Glutamatergic neuron (in vitro differentiated cells): ENCODE data around the gene AUTS2. TPM values are rescaled to one million over a fixed set of nuclear protein-coding genes. Genes with fewer than 3 reads are reported as not detected.
A peak's percentile ranks its signal among the peaks of the same experiment; 100 is the strongest.

Experiments used
- DNase-seq: peaks from one replicate; pipeline ENCODE4 v3.0.0; 2022
- H3K27ac Mint-ChIP-seq: one replicate; pipeline ENCODE4 v1.8.0; 2020; ENCODE audit warnings: mild to moderate bottlenecking, mixed read lengths, inconsistent platforms; ENCODE audit not compliant: unreplicated experiment
- H3K27me3 Mint-ChIP-seq: one replicate; pipeline ENCODE4 v1.8.0; 2020; ENCODE audit warnings: mild to moderate bottlenecking, moderate library complexity, mixed read lengths, inconsistent platforms; ENCODE audit not compliant: unreplicated experiment
- H3K36me3 Mint-ChIP-seq: one replicate; pipeline ENCODE4 v1.8.0; 2020; ENCODE audit warnings: mild to moderate bottlenecking, mixed read lengths, inconsistent platforms; ENCODE audit not compliant: unreplicated experiment
- H3K4me1 Mint-ChIP-seq: one replicate; pipeline ENCODE4 v1.8.0; 2020; ENCODE audit warnings: mild to moderate bottlenecking, low read depth, mixed read lengths, inconsistent platforms; ENCODE audit not compliant: unreplicated experiment
- H3K4me3 Mint-ChIP-seq: one replicate; pipeline ENCODE4 v1.8.0; 2020; ENCODE audit warnings: mild to moderate bottlenecking, mixed read lengths, inconsistent platforms; ENCODE audit not compliant: unreplicated experiment
- H3K9me3 Mint-ChIP-seq: one replicate; pipeline ENCODE4 v1.8.0; 2020; ENCODE audit warnings: mild to moderate bottlenecking, moderate library complexity, mixed read lengths, inconsistent platforms; ENCODE audit not compliant: unreplicated experiment
- total RNA-seq: library from RNA; stranded (reverse); fragmentation: NEBNext Ultra II Directional; extraction: Animal tissue kit (Norgen Biotek cat#: 25700); gene quantifications from one replicate; pipeline ENCODE4 v1.2.1, GENCODE V29; 2021; ENCODE audit not compliant: unreplicated experiment
- TF ChIP-seq, protein P1 (sequence below): fragments of 200-600 bp; sonication (generic); IDR thresholded peaks from one replicate; pipeline ENCODE4 v1.5.0; 2021; ENCODE audit not compliant: partially characterized antibody, unreplicated experiment

Gene AUTS2
- total RNA-seq, 1 donor from 2014 or later, result 300 TPM

GRCh38 chr7:70416347-70416985, 818.2 kb downstream of the AUTS2 start:
- TF ChIP-seq, protein P1, sequence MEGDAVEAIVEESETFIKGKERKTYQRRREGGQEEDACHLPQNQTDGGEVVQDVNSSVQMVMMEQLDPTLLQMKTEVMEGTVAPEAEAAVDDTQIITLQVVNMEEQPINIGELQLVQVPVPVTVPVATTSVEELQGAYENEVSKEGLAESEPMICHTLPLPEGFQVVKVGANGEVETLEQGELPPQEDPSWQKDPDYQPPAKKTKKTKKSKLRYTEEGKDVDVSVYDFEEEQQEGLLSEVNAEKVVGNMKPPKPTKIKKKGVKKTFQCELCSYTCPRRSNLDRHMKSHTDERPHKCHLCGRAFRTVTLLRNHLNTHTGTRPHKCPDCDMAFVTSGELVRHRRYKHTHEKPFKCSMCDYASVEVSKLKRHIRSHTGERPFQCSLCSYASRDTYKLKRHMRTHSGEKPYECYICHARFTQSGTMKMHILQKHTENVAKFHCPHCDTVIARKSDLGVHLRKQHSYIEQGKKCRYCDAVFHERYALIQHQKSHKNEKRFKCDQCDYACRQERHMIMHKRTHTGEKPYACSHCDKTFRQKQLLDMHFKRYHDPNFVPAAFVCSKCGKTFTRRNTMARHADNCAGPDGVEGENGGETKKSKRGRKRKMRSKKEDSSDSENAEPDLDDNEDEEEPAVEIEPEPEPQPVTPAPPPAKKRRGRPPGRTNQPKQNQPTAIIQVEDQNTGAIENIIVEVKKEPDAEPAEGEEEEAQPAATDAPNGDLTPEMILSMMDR, result no peak
- Mint-ChIP-seq H3K4me3 (peak overlapping the region; percentile 77), H3K9me3 (peaks cover 19% of the 10 kb centered on the region), H3K36me3 (no peaks in the 10 kb centered on the region), H3K27ac (peak overlapping the region; percentile 98), H3K27me3 (peaks cover 11% of the 10 kb centered on the region), H3K4me1 (peaks cover 63% of the 10 kb centered on the region)
- peak; percentile 78 for DNase-seq

- peak; percentile 64 for DNase-seq
- H3K27me3 Mint-ChIP-seq, result peaks cover 11% of the 10 kb centered on the region
- peak overlapping the region; percentile 77 for H3K4me3 Mint-ChIP-seq
- no peaks in the 10 kb centered on the region for H3K36me3 Mint-ChIP-seq
- peaks cover 19% of the 10 kb centered on the region for H3K9me3 Mint-ChIP-seq
- peaks cover 67% of the 10 kb centered on the region for H3K4me1 Mint-ChIP-seq
- TF ChIP-seq, protein P1, result no peak
- peak overlapping the region; percentile 98 for H3K27ac Mint-ChIP-seq
Measured at GRCh38 chr7:70416986-70417655, 818.8 kb downstream of the AUTS2 start.

DNA sequence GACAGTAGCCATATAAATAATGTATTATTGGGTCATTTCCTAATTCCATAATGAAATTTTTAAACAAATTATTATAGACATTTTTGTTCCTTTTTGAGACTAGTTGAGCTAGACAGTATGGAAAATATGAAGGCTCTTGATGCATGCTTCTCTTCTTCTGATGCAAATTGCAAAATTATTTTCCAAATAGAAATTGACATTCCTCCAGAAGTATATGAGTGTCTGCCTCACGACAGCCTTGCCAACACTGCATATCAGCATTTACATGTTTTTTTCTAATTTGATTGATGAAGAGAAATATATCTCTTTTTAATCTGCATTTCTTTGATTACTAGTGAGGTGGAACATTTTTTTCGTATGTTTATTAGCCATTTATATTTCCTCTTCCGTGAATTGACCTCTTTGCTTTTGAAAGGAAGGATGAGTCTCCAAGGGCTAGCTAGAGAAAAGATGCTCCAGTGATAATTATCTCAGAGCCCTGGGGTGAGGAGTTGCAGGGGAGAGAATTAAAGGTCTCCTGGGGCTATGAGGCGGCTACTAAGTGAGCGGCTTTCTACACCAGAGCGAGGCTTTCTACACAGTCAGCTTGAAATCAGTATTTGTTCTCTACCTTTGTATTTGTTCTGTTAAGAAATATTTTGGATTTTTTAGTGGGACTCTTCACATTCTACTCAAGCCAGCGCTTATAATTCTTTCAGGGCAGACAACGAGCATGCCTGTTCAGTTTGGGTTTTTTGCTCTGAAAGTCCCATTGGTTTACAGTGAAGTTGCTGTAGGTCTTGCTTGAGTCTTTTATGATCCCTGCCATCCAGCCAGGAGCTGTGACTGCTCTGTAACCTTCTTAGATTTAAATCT, 821.5 kb downstream of the AUTS2 start:
- DNase-seq, result no peak
- H3K4me1 Mint-ChIP-seq, result peaks cover 63% of the 10 kb centered on the region

DNA sequence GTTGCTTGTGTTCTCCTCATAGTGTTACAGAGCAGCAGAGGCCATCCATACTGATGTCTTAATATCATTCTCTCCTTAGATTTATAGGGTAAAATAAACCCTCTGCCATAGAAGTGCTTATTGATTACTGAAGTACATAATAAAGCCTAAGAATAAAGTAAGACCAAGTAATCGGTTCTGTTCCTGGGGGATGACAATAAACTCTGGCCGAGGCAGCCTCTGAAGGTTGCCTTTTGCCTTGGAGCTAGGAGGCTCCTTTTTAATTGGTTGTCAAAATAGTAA, 822.0 kb downstream of the AUTS2 start:
- H3K4me1 Mint-ChIP-seq, result peaks cover 58% of the 10 kb centered on the region
- peak overlapping the region; percentile 39 for H3K4me3 Mint-ChIP-seq

More for the DNA sequence above, 821.5 kb downstream of the AUTS2 start:
- peak overlapping the region; percentile 4 for H3K27ac Mint-ChIP-seq
- peaks cover 16% of the 10 kb centered on the region for H3K9me3 Mint-ChIP-seq
- no peaks in the 10 kb centered on the region for H3K36me3 Mint-ChIP-seq
- peak overlapping the region; percentile 39 for H3K4me3 Mint-ChIP-seq
- H3K27me3 Mint-ChIP-seq, result peaks cover 9% of the 10 kb centered on the region
- TF ChIP-seq, protein P1, result no peak

More for the DNA sequence above, 822.0 kb downstream of the AUTS2 start:
- Mint-ChIP-seq H3K27ac (peak overlapping the region; percentile 4), H3K9me3 (peaks cover 16% of the 10 kb centered on the region), H3K27me3 (peaks cover 12% of the 10 kb centered on the region), H3K36me3 (no peaks in the 10 kb centered on the region)
- TF ChIP-seq, protein P1, result no peak
- DNase-seq, result no peak
